Right atrium auricular region (tissue), 2 donors: ENCODE data around the gene PKP2. TPM values are rescaled to one million over a fixed set of nuclear protein-coding genes. Genes with fewer than 3 reads are reported as not detected.
A peak's percentile ranks its signal among the peaks of the same experiment; 100 is the strongest.

Experiments
- DNase-seq: peaks from one replicate; pipeline ENCODE4 v3.0.0-alpha.2; 2019; ENCODE audit warnings: low spot score
- H3K27ac ChIP-seq, 2 donors: fragments of 200-600 bp; sonication (generic); 1 replicate in 1 of 2; 2 replicates in 1 of 2; pipeline ENCODE4 v1.5.1; 2016 to 2019
- H3K27me3 ChIP-seq, 2 donors: fragments of 200-600 bp; sonication (generic); one replicate each; pipeline versions ENCODE4 v1.5.1 to v1.6.0; 2017 to 2019
- H3K36me3 ChIP-seq: fragments of 200-600 bp; sonication (generic); one replicate; pipeline ENCODE4 v1.5.1; 2016
- H3K4me1 ChIP-seq, 2 donors: fragments of 200-600 bp; sonication (generic); one replicate each; pipeline versions ENCODE4 v1.5.1 to v1.6.0; 2017 to 2019
- H3K4me3 ChIP-seq, 2 donors: fragments of 200-600 bp; sonication (generic); 1 replicate in 1 of 2; 2 replicates in 1 of 2; pipeline ENCODE4 v1.5.1; 2017 to 2019; ENCODE audit warnings: mild to moderate bottlenecking in 1 of 2, moderate library complexity in 1 of 2
- H3K9me3 ChIP-seq, 2 donors: fragments of 200-600 bp; sonication (generic); one replicate each; pipeline ENCODE4 v1.5.1; 2019
- total RNA-seq, 2 donors: library from RNA; depleted of rRNA; stranded (reverse); fragments of >200 nt; gene quantifications; one replicate each; pipeline ENCODE4 v1.1.0, GENCODE V29; 2016
- TF ChIP-seq, protein P1 (sequence below), 2 donors: fragments of 200-600 bp; sonication (generic); IDR thresholded peaks; one replicate each; pipeline ENCODE4 v1.5.1; 2019; ENCODE audit warnings: antibody characterized with exemption in 2 of 2

Gene PKP2
- total RNA-seq, 2 donors from 2014 or later: 195 to 271 TPM

DNA sequence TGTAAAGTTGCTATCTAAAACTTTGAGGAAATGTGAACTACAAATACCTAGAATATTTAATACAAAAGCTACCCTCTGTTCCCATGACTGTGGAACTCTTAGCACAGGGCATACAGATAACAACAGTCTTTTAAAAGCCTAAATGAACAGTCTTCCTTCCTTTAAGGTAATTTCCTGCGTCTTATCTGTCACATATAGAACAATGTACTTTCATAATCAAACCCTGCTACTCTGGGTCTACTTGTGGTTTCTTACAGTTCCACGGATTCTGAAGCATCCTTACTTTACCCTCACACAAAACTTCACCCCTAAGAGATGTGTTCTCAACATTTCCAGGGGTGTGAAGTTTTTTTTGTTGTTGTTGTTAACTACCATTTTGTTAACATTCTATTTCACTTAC, 5.1 kb downstream of the PKP2 start:
- Histone ChIP-seq H3K27me3 (no peaks in the 10 kb centered on the region), H3K4me3 (peak overlapping the region; percentile 9 to 15), H3K4me1 (peaks cover 0 to 12% of the 10 kb centered on the region in 2 donors), H3K36me3 (no peaks in the 10 kb centered on the region), H3K9me3 (no peaks in the 10 kb centered on the region), H3K27ac (peak overlapping the region; percentile 51 to 78)
- TF ChIP-seq, protein P1, sequence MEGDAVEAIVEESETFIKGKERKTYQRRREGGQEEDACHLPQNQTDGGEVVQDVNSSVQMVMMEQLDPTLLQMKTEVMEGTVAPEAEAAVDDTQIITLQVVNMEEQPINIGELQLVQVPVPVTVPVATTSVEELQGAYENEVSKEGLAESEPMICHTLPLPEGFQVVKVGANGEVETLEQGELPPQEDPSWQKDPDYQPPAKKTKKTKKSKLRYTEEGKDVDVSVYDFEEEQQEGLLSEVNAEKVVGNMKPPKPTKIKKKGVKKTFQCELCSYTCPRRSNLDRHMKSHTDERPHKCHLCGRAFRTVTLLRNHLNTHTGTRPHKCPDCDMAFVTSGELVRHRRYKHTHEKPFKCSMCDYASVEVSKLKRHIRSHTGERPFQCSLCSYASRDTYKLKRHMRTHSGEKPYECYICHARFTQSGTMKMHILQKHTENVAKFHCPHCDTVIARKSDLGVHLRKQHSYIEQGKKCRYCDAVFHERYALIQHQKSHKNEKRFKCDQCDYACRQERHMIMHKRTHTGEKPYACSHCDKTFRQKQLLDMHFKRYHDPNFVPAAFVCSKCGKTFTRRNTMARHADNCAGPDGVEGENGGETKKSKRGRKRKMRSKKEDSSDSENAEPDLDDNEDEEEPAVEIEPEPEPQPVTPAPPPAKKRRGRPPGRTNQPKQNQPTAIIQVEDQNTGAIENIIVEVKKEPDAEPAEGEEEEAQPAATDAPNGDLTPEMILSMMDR (IDR thresholded peaks at IDR 0.05): no peak
- DNase-seq: no peak

DNA sequence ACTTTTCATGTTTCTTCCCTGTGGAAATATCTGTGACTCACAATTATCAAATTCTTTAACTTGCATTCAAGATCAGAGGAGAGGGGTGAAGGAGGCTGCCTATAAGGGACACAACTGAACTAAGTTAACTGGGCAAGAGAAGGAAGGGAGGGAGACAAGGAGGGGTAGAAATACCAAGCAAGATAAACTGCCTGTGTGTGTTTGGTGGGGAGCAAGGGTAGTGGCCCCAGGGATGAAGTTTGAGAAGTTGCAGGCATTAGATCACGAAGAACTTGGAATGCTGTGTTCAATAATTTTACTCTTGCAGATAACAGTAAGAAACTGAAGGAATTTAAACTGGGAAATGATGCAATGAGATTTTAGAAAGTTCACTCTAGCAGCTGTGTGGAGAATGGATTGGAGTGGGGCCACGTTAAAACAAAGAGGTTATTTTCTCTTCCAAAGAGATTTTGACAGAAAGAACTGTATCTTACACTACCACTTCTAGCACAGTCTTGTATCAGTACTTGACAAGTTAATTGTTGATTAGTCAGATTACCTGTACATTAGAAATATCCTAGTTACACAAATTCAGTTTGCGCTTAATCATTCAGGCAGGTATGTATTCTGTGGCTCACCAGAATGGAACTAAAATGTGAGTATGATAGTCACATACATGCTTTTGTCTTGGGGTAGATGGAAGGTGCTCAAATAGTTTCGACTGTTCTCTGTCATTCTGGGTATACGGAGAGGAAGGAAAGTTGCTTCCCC, 7.4 kb downstream of the PKP2 start:
- Histone ChIP-seq H3K9me3 (no peaks in the 10 kb centered on the region), H3K27ac (peak overlapping the region in 1 of 2 donors; percentile 78), H3K4me3 (no peak overlapping the region), H3K27me3 (no peaks in the 10 kb centered on the region), H3K4me1 (peaks cover 0 to 7% of the 10 kb centered on the region in 2 donors), H3K36me3 (no peaks in the 10 kb centered on the region)
- TF ChIP-seq, protein P1 (IDR thresholded peaks at IDR 0.05): no peak
- DNase-seq: no peak

DNA sequence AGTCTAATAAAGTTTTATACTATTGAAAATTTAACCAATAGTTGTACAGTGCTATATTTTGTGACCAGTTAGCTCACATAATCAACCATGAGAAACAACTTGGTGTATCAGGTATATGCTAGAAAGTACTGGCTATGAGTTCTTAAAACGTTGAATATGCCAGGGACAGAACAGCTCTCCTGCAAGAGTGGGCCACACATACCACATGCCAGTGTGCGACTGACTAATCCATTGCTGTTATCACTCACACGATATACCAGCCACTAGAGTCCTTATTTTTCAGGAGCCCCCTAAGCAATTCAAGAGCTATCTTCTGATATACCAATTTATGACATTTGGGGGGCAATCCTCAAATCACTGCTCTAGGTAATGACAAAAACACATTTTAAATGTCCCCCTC, 9.5 kb downstream of the PKP2 start:
- H3K27ac ChIP-seq: peak overlapping the region; percentile 39 to 61
- no peak for DNase-seq
- no peak overlapping the region for H3K4me3 ChIP-seq
- H3K36me3 ChIP-seq: no peaks in the 10 kb centered on the region
- no peaks in the 10 kb centered on the region for H3K27me3 ChIP-seq
- no peaks in the 10 kb centered on the region for H3K9me3 ChIP-seq
- TF ChIP-seq, protein P1 (IDR thresholded peaks at IDR 0.05): no peak
- peaks cover 0 to 11% of the 10 kb centered on the region in 2 donors for H3K4me1 ChIP-seq

DNA sequence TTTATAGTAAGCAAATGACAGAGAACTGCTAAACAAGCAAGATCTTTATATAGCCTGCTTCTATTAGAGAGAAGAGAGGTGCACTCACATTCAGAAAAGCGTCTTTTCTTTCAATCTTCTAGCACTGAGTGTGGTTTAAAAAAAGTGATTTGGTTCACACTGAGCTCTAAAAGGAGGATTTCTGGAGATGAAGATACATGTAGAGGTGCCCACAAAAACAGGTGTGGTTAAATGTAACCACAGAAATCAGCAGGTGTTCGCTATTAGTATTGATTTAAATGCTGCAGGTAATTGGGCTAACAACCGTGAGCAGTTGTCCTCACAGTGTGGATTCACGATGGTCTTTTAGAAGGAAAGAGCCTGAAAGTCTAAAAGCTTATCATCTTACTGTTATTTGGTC, 10.7 kb downstream of the PKP2 start:
- no peak for DNase-seq
- TF ChIP-seq, protein P1 (IDR thresholded peaks at IDR 0.05): no peak
- Histone ChIP-seq H3K36me3 (no peaks in the 10 kb centered on the region), H3K4me1 (peaks cover 0 to 19% of the 10 kb centered on the region in 2 donors), H3K27ac (peak overlapping the region; percentile 26 to 61), H3K9me3 (no peaks in the 10 kb centered on the region), H3K27me3 (no peaks in the 10 kb centered on the region), H3K4me3 (no peak overlapping the region)

DNA sequence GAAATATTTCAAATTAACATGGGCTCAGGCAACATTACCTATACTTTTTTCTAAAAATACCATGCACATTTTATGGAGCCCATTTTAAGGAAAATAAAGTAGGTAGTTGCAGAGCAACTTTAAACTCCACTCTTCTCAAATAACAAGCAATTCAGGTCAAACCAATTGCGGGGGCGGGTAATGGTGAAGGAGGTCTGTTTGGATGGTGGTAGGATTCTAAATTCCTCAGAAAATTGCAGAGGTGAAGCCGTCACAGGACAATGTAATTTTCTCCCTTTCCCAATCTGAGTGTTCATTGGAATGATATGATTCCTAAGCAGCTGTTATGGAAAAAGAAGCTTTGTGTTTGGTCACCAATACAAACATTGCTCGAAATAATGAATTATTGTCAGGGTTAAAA, 11.6 kb downstream of the PKP2 start:
- no peaks in the 10 kb centered on the region for H3K36me3 ChIP-seq
- no peaks in the 10 kb centered on the region for H3K27me3 ChIP-seq
- H3K4me3 ChIP-seq: no peak overlapping the region
- TF ChIP-seq, protein P1 (IDR thresholded peaks at IDR 0.05): no peak
- DNase-seq: no peak
- peaks cover 0 to 28% of the 10 kb centered on the region in 2 donors for H3K4me1 ChIP-seq
- no peaks in the 10 kb centered on the region for H3K9me3 ChIP-seq
- peak overlapping the region; percentile 26 to 61 for H3K27ac ChIP-seq

DNA sequence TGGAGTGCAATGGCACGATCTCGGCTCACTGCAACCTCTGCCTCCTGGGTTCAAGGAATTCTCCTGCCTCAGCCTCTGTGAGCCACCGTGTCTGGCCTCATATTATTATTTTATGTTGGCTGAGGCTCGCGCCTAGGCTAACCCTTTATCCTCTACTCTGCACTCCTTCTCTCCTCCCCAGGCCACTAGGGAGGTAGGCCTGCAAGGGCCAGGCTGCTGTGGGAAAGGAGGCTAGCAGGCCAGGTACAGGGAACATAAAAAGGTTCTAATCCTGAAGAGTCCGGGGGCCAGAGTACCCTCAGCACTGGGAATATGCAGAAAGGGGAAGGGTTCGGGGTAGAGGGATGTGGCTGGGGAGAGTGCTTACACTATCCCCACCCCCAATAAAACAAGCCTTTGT, 14.9 kb downstream of the PKP2 start:
- TF ChIP-seq, protein P1 (IDR thresholded peaks at IDR 0.05): no peak
- no peaks in the 10 kb centered on the region for H3K27me3 ChIP-seq
- H3K27ac ChIP-seq: peak overlapping the region; percentile 77 to 86
- no peak for DNase-seq
- H3K4me1 ChIP-seq: peaks cover 0 to 56% of the 10 kb centered on the region in 2 donors
- no peak overlapping the region for H3K4me3 ChIP-seq
- no peaks in the 10 kb centered on the region for H3K36me3 ChIP-seq
- no peaks in the 10 kb centered on the region for H3K9me3 ChIP-seq
